HG02759 (cell line): ENCODE results near the gene BCAN.
A peak's percentile ranks its signal among the peaks of the same experiment; 100 is the strongest.

Experiments
- ATAC-seq: cut with Tn5 transposase; IDR thresholded peaks from one replicate; pipeline ENCODE4 v1.9.1; 2021; ENCODE audit warnings: mild to moderate bottlenecking, moderate library complexity; ENCODE audit not compliant: unreplicated experiment

The BCAN gene

GRCh38 chr1:156643778-156644092, 1.8 kb downstream of the BCAN start:
- peak; percentile 62 for ATAC-seq

- ATAC-seq: no peak
Observed at GRCh38 chr1:156644146-156644545, 2.2 kb downstream of the BCAN start.

- ATAC-seq: no peak
Observed at GRCh38 chr1:156644640-156645039, 2.7 kb downstream of the BCAN start.

GRCh38 chr1:156645056-156645455, 3.1 kb downstream of the BCAN start:
- no peak for ATAC-seq

GRCh38 chr1:156645666-156646065, 3.7 kb downstream of the BCAN start:
- no peak for ATAC-seq

- no peak for ATAC-seq
Observed at GRCh38 chr1:156646738-156647211, 4.9 kb downstream of the BCAN start.

GRCh38 chr1:156647351-156647750, 5.4 kb downstream of the BCAN start:
- ATAC-seq: no peak

- ATAC-seq: no peak
Observed at GRCh38 chr1:156648496-156648895, 6.6 kb downstream of the BCAN start.

GRCh38 chr1:156648951-156649350, 7.0 kb downstream of the BCAN start:
- ATAC-seq: no peak

GRCh38 chr1:156652131-156652991, 10.4 kb downstream of the BCAN start:
- no peak for ATAC-seq

GRCh38 chr1:156652992-156653355, 11.1 kb downstream of the BCAN start:
- ATAC-seq: no peak

GRCh38 chr1:156654700-156655099, 12.8 kb downstream of the BCAN start:
- no peak for ATAC-seq

- no peak for ATAC-seq
Observed at GRCh38 chr1:156655151-156655903, 13.4 kb downstream of the BCAN start.

GRCh38 chr1:156655904-156656516, 14.1 kb downstream of the BCAN start:
- no peak for ATAC-seq

GRCh38 chr1:156656806-156657740, 15.2 kb downstream of the BCAN start:
- ATAC-seq: no peak

GRCh38 chr1:156657741-156658319, 15.9 kb downstream of the BCAN start:
- no peak for ATAC-seq

- ATAC-seq: no peak
Observed at GRCh38 chr1:156658496-156658895, 16.6 kb downstream of the BCAN start.

- no peak for ATAC-seq
Observed at GRCh38 chr1:156658945-156659574, 17.1 kb downstream of the BCAN start.

GRCh38 chr1:156659661-156659987, 17.7 kb downstream of the BCAN start:
- ATAC-seq: no peak
